OCI-LY3 (cell line): Measurements from ENCODE around the gene SMYD1.

Experiments
- EZH2phosphoT487 ChIP-seq: fragments of 200-600 bp; shearing (Covaris generic); IDR thresholded peaks from 2 replicates; pipeline ENCODE4 v1.6.1; 2018; ENCODE audit warnings: antibody characterized with exemption, mixed run types, low read depth
- TF ChIP-seq, protein P1 (sequence below): fragments of 200-600, 300-600 bp; sonication (generic); IDR thresholded peaks from 2 replicates; pipeline ENCODE4 v1.5.1; 2014; ENCODE audit warnings: antibody characterized with exemption, low read length, low read depth

- TF ChIP-seq, protein P1, sequence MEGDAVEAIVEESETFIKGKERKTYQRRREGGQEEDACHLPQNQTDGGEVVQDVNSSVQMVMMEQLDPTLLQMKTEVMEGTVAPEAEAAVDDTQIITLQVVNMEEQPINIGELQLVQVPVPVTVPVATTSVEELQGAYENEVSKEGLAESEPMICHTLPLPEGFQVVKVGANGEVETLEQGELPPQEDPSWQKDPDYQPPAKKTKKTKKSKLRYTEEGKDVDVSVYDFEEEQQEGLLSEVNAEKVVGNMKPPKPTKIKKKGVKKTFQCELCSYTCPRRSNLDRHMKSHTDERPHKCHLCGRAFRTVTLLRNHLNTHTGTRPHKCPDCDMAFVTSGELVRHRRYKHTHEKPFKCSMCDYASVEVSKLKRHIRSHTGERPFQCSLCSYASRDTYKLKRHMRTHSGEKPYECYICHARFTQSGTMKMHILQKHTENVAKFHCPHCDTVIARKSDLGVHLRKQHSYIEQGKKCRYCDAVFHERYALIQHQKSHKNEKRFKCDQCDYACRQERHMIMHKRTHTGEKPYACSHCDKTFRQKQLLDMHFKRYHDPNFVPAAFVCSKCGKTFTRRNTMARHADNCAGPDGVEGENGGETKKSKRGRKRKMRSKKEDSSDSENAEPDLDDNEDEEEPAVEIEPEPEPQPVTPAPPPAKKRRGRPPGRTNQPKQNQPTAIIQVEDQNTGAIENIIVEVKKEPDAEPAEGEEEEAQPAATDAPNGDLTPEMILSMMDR: no peak
- TF ChIP-seq EZH2phosphoT487: no peak
These were observed 32.8 kb downstream of the SMYD1 start for GRCh38 chr2:88100489-88100858.
